DMS53 treated with DMSO at 0.1 percent for 48 hours (cell line): ENCODE measurements around the gene CCL18.
"Not testable (repeated sequence)": the region's sequence is repeated elsewhere in the genome, so short reads cannot be mapped to it uniquely, and the experiment has no call there.

Source experiments
- DNase-seq: peaks from one replicate; lab custom pipeline; 2025; ENCODE audit not compliant: unreplicated experiment; lab: John Stamatoyannopoulos, UW

Gene CCL18

DNA sequence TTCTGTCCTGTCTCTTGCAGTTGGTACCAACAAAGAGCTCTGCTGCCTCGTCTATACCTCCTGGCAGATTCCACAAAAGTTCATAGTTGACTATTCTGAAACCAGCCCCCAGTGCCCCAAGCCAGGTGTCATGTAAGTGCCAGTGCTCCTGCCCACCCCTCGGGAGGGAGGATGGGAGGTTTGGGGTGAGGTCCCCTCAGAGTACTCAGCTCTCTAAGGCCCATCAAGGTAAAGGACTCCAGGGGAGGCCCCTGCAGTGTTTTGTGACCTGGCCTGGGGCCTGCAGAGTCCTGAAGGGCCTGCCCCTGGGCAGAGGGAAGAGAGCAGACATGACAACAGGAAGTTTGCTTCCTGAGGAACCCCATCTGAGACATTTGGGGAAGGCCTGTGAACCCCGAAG is 6.4 kb downstream of the CCL18 start:
- no peak for DNase-seq

- no peak for DNase-seq
These were observed 7.7 kb downstream of the CCL18 start for GRCh38 chr17:36071751-36072150.

DNA sequence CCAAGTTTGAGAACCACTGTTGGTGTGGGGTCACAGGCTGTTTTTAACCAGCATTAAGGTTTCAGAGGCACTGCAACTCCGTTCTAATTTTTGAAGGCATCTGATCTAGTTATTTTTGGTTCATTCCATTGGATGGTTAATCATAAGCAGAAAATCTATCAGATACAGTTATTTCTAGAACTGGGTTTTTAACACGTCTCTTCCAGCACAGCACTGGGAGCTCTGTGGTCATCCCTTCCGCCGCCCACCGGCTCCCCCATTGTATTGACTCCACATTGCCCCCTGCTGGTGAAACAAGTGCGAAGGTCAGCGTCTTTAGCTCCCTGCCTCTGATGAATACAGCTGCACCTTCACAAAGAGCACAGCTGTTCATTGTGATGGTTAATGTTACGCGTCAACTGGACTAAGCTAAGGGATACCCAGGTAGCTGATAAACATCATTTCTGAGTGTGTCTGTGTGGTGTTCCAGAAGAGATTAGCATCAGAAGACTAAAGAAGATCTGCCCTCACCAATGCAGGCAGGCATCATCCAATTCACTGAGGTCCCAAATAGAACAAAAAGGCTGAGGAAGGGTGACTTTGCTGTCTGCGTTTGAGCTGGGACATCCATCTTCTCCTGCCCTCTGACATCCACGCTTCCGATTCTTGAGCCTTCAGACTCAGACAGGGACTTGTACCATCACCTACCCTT is 8.5 kb downstream of the CCL18 start:
- DNase-seq: no peak

- DNase-seq: no peak
These were observed 10.3 kb downstream of the CCL18 start for GRCh38 chr17:36074365-36074764.

DNA sequence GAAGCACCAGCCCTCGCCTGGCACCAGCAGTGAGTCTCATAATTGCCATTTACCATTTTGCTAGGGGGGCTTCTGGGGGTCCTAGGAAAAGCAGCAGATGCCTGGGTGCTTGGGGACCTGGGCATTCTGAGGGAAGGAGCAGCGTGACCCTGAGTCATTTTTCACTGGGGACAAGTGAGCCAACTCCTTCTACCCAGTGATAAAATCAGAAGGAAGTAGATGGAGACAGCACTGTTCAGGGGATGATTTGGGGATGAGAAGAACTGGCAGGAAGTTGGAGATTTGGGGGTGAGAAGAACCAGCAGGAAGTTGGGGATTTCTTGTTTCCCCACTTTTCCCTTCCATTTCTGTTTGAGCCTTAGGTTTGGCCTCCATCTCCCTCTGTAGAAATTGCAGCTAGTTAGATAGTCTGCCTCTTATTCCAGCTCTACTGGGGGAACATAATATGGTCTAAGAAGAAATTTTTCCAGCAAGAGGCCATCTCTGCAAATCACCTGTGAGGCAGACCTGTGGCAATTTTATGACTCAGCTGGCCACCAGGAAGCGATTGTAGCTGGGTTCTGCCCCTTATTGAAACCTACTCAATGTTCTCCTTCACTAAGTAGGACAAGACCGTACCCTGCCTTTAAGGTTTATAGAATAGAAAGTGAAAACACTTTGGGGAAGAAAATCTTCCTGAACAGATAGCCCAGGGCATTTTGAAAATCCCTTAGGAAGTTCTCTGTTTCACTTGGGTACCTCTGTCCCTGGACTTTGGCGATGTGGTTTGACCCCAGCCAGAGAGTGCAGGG is 17.8 kb downstream of the CCL18 start:
- not testable (repeated sequence) for DNase-seq

- DNase-seq: not testable (repeated sequence)
These were observed 18.5 kb downstream of the CCL18 start for GRCh38 chr17:36082482-36083120.

- not testable (repeated sequence) for DNase-seq
These were observed 19.6 kb downstream of the CCL18 start for GRCh38 chr17:36083691-36084090.

GRCh38 chr17:36085765-36086164 is 21.7 kb downstream of the CCL18 start:
- no peak for DNase-seq

- DNase-seq: no peak
These were observed 22.7 kb downstream of the CCL18 start for GRCh38 chr17:36086791-36087190.

- not testable (repeated sequence) for DNase-seq
These were observed 23.4 kb downstream of the CCL18 start for GRCh38 chr17:36087471-36087870.

DNA sequence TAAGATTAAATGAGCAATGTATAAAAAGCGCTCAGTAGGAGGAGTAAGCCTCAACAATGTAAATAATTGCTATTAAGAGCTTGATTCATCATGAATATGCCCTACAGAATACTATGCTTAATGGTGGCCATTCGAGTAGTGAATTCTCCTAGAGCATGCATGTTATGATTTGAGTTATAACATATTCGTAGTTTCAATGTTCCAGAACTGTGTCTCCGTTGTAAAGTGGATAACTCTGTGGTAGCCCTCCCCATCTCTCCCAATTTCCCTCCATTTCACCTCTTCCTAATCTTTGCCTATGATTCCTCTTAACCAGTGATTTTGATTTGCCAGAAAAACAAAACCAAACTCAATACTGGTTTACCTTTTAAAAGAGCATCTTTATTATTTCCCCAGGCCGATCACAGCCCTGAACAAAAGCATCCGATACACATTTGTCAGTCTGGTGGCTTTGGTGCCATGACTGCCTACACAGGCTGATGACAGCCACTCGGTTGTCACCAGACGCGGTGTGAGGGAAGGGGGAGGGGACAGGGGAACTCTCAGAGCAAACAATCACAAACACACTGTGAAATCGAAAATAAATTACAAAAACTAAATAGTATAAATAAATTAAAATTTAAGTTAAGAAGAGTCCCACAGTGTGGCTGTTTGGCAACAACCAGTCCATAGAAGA is 24.0 kb downstream of the CCL18 start:
- not testable (repeated sequence) for DNase-seq

DNA sequence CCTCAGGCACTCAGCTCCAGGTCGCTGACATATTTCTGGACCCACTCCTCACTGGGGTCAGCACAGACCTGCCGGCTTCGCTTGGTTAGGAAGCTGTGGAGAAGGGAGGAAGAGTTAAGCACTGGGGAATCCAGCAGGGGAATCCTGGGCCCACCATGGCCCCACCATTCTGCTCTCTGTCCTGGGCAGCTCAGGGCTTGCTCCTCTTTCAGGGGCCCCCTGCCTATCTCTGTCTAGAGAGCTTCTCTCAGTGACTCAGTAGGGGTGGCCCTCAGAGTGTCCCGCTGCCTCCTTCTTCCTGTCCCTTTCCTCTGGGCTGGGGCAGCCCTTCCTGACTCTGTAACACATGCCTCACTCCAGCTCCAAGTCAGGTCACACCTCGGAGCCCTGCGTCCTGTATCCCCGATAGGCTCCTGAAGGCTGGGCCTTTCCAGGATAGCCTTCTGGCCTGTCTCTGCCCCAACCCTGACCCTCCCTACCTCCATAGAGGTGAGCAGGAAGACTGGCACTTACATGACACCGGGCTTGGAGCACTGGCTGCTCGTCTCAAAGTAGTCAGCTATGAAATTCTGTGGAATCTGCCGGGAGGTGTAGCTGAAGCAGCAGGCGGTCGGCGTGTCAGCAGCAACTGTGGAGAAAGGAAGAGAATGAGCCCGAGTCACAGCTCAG is 24.7 kb downstream of the CCL18 start:
- no peak for DNase-seq

DNA sequence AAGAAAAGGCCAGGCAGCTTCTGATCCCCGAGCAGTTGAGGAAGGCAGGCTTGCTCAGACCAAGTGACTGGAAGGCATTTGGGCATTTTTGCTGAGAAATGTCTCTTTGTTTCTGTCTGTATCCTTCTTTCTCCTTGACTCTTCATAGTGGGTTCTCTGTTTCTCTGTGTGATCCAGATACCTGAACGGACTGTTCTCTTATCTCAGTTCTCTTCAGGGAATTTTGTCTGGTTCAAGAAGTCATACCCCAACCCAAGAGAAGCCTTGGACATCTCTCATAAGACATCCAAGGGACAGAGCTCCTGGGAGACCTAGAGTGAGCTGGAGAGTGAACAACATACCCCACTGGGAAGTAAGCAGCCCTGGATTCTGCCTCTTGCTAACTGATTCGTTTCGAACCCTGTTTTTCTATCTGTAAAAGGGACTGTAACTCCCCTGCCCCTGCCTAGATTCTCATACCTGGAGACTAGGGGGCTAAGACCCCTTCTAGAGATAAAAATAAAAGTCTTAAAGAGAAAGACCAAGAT is 25.3 kb downstream of the CCL18 start:
- DNase-seq: no peak

GRCh38 chr17:36089888-36090836 is 26.1 kb downstream of the CCL18 start, which contains the start of gene CCL3:
Gene CCL3 (minus strand): TSS chr17:36090143. CDS start chr17:36090058, 85 bp downstream.
- no peak for DNase-seq

DNA sequence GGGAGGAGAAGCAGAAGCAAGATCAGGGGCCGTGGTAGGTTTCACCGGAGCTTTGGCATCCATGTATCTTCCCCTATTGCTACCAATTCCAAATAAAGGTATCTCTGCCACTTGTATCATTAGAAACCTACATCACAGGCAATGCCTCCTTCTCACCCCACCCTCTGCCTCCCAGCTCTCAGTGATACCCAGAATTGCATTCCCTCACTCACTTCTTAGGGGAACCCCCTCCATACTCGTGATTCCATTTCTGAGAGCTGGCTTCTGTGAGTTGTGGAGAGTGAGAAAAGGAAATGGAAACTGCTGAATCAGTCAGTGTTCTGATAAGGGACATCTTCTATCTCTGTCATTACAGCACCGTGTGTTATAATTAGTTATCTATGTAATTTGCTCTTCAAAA is 28.2 kb downstream of the CCL18 start:
- DNase-seq: no peak

DNA sequence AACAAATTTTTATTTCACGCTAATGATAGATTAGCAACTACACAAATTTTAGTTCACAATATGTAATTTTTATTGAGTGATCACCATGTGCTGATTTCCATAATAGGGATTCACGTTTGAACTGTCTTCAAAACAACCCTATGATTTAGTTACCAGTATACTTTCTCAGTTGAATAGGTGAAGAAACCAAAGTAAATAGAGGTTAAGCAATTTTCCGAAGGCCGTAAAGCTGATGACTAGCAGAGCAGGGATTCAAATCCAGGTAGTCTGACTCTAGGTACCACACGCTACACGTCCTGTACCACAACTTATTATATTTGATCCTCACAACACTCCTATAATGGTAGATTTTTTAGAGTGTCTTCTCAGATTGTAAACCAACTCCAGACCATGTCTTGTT is 28.6 kb downstream of the CCL18 start:
- not testable (repeated sequence) for DNase-seq

GRCh38 chr17:36094232-36094631 is 30.2 kb downstream of the CCL18 start:
- no peak for DNase-seq

DNA sequence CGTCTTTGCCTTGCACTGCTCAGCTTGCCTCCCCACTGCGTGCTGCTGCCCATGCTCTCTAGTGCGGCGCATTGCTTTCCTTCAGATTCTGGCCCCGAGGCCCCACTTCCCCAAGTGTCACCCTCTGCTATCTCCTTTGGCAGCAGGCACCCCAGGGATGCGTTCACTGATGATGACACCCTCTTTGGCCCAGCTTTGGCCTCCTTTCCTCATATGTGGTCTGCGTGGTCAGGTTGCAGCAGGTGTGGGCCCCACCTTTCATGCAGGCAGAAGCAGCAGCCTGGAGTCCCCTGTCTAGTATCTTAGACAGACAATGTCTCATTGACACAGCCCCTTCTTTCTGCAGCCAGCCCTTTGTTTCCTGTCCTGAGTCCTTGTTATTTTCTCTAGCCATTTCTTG is 30.7 kb downstream of the CCL18 start:
- no peak for DNase-seq

DNA sequence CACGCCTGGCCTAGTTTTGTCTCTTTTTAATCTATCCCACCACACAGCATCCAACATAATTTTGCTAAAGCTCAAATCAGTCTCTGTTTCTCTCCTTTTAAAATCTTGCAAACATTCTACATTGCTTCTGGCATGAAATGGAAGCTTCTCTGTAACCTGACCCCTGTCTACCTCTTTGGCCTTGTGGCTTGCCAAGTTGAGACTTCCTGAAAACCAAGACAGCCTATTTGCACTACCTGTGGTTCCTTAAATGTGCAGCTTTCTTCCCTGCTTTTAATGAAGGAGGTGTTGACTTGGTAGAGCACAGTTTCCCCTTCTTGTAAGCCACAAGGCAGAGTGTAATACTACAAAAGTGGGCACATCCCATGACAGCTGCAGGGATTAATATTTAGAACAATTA is 31.9 kb downstream of the CCL18 start:
- DNase-seq: no peak
